DMS153 (cell line): ENCODE results near the gene PNPLA8.
"Not testable (repeated sequence)": the region's sequence is repeated elsewhere in the genome, so short reads cannot be mapped to it uniquely, and the experiment has no call there.

Experiments used
- DNase-seq: peaks from one replicate; lab custom pipeline; 2025; lab: John Stamatoyannopoulos, UW

The PNPLA8 gene

GRCh38 chr7:108529341-108529740 is 3.4 kb upstream of the PNPLA8 start:
- DNase-seq: no peak

- DNase-seq: no peak
Measured at GRCh38 chr7:108528183-108528712, 2.3 kb upstream of the PNPLA8 start.

- no peak for DNase-seq
Measured at GRCh38 chr7:108526768-108527017, 758 bp upstream of the PNPLA8 start.

- no peak for DNase-seq
Measured at GRCh38 chr7:108525327-108525984, 479 bp downstream of the PNPLA8 start.

- no peak for DNase-seq
Measured at GRCh38 chr7:108522780-108523179, 3.2 kb downstream of the PNPLA8 start.

- DNase-seq: no peak
Measured at GRCh38 chr7:108517951-108518350, 8.0 kb downstream of the PNPLA8 start.

- DNase-seq: no peak
Measured at GRCh38 chr7:108515630-108516029, 10.3 kb downstream of the PNPLA8 start.

- DNase-seq: no peak
Measured at GRCh38 chr7:108515013-108515412, 10.9 kb downstream of the PNPLA8 start.

GRCh38 chr7:108511939-108512338 is 14.0 kb downstream of the PNPLA8 start:
- no peak for DNase-seq

GRCh38 chr7:108504576-108504975 is 21.4 kb downstream of the PNPLA8 start:
- not testable (repeated sequence) for DNase-seq

GRCh38 chr7:108503112-108504026 is 22.6 kb downstream of the PNPLA8 start:
- no peak for DNase-seq

GRCh38 chr7:108499566-108499965 is 26.4 kb downstream of the PNPLA8 start:
- DNase-seq: no peak

- no peak for DNase-seq
Measured at GRCh38 chr7:108498481-108498880, 27.5 kb downstream of the PNPLA8 start.

GRCh38 chr7:108497082-108497725 is 28.7 kb downstream of the PNPLA8 start:
- peak; percentile 16 for DNase-seq

- DNase-seq: no peak
Measured at GRCh38 chr7:108492742-108493141, 33.2 kb downstream of the PNPLA8 start.

- no peak for DNase-seq
Measured at GRCh38 chr7:108488768-108489538, 37.0 kb downstream of the PNPLA8 start.

- DNase-seq: no peak
Measured at GRCh38 chr7:108487646-108488045, 38.3 kb downstream of the PNPLA8 start.

GRCh38 chr7:108486291-108486966 is 39.5 kb downstream of the PNPLA8 start:
- DNase-seq: no peak

- DNase-seq: no peak
Measured at GRCh38 chr7:108484137-108484536, 41.8 kb downstream of the PNPLA8 start.

- no peak for DNase-seq
Measured at GRCh38 chr7:108480311-108480710, 45.6 kb downstream of the PNPLA8 start.

- no peak for DNase-seq
Measured at GRCh38 chr7:108479751-108480150, 46.2 kb downstream of the PNPLA8 start.
